GM20000 (cell line): ENCODE measurements around the gene DDA1.
A peak's percentile ranks its signal among the peaks of the same experiment; 100 is the strongest.

ENCODE experiments used
- DNase-seq: peaks from one replicate; pipeline ENCODE4 v3.0.0; 2012; ENCODE audit warnings: low spot score
- CTCF ChIP-seq: IDR thresholded peaks from 2 replicates; pipeline ENCODE4 v1.5.1; 2012; ENCODE audit warnings: mild to moderate bottlenecking, control low read depth; ENCODE audit errors: extremely low read depth, missing control alignments

DDA1 gene

GRCh38 chr19:17309198-17309964 is at the start of gene DDA1:
DDA1 (plus strand) TSS chr19:17309563; CDS start chr19:17309655, 92 bp downstream.
- no peak for TF ChIP-seq CTCF

GRCh38 chr19:17259934-17260333 is 49.4 kb upstream of the DDA1 start:
- no peak for TF ChIP-seq CTCF
- DNase-seq: no peak

More at GRCh38 chr19:17309198-17309964, at the start of gene DDA1:
- DNase-seq: peak; percentile 97

DNA sequence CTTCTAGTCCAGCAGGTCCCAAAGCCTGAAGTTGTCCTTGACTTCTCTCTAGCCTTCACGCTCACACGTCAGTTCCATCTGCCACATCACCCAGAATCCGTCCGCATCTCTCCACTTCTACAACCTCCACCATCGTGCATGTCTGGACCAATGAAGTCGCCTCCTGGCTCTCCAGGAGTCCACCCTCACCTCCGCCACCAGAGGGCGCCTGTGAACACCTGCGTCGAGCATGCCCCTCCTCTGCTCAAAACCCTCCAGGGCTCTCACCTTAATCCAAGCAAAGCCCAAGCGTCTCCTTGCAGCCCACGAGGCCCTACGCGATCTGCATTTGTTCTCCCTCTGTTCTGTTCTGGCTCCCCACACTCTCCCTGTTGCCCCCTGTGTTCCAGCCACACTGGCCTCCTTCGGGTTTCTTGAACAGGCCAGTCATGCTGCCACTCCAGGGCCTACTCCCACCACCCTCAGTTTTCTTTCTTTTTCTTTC is 48.5 kb upstream of the DDA1 start:
- DNase-seq: peak; percentile 93
- TF ChIP-seq CTCF: peak; percentile 76

DNA sequence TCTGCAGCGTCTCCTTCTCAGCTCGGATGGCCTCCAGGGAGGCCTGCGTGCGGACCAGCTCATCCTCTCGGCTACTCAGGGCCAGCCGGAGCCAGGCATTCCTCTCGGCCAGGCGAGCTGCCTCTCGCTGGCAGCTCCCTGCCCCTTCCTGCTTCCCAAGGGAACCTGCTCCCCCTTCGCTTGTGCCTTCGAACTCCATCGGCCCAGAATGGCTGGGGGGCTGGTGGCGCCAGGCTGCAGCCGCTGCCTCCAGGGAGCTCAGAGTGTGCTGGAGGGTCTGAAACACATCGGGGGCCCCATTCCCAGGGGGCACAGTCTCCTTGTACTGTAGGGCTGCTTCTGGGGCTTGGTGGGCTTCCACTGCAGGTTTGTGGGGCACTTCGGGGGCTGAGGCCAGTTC is 46.8 kb upstream of the DDA1 start:
- DNase-seq: no peak
- no peak for TF ChIP-seq CTCF

DNA sequence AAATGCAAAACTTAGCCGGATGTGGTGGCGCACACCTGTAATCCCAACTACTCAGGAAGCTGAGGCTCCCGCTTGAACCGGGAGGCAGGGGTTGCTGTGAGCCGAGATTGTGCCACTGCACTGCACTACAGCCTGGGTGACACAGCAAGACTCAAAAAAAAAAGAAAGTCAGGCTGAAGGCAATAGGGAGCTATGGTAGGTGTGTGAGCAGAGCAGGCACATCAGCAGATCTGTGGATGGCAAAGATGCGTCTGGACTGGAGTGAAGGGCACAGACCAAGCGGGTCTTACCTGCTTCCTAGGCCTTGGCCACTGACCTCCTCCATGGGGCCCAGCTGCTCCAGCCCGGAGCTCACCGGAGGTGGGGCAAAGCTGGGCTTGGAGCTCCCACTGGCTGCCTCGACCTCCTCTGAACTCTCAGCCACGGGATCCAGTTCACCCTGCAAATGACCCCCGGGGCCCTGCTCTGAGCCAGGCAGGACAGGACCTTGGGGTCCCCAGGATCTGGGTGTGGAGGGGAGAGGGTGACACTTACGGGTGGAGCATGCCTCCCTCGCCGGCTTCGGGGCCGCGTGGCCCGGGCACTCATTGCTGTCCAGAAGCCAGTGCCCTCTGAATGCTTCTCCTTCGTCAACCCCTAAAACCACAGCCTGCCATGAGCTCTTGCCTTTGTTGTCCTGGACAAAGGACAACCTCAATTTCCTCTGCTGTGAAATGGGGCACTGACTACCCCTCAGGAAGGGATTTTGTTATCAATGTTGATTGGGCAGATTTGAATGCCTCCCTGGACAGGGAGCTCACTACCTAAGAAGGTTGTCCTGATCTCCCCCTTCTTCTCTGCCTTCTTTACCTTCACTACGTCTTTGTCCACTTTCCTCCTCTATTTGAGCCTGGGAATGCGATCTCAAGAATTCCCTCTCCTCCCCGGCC is 45.4 kb upstream of the DDA1 start:
- no peak for DNase-seq
- TF ChIP-seq CTCF: no peak

DNA sequence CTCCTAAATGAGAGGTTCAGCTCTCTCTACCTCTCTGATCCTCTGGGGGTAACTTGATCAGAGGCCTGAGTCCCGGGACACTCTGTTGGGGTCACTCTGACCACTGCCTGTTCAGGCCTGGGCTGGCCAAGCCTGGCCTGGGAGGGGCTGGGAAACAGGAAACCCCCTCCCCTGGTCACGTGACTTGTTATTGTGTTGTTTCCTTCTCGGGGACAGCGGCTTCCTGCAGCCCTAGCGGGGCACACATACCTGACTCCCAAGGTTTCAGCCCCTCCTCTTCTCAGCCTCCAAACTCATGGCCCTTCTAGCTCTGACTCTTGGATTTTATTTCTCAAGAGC is 44.8 kb upstream of the DDA1 start, which contains the start of gene USHBP1:
TSS of gene USHBP1 (minus strand) at position 105 of the 339 bp plus-strand sequence. CDS start 446 bp downstream, outside the sequence.
- no peak for DNase-seq
- TF ChIP-seq CTCF: no peak

DNA sequence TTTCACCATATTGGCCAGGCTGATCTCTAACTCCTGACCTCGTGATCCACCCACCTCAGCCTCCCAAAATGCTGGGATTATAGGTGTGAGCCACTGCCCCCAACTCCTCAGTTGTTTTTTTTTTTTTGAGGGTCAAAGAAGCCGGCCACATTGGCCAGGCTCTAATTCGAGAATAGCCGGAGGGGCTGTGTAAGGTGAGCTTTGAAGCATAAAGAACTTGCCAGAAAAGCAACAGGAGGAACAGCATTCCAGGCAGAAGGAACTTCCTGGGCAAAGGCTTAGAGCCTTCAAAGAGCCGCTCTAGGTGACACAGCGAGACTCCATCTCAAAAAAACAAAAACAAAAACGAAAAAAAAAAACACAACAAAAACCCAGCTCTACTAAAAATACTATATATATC is 43.3 kb upstream of the DDA1 start:
- DNase-seq: no peak
- TF ChIP-seq CTCF: no peak
